ENCODE results near the gene NXPH2. TPM values are rescaled to one million over a fixed set of nuclear protein-coding genes. Genes with fewer than 3 reads are reported as not detected.

Gene NXPH2
- total and polyA plus RNA-seq, 2 donors (not counting 3 experiments of a cell fraction or from before 2014, with no cell fraction given) = not detected

- H3K4me3 ChIP-seq (replicated peaks in 1 of 3; ENCODE audit: insufficient read depth in 1 of 3, low read depth in 1 of 3, low read length in 3 of 3) = no peak overlapping the region
- H4K20me1 ChIP-seq (replicated peaks; ENCODE audit: control insufficient read depth, extremely low read depth, insufficient read depth, low read length) = no peaks in the 10 kb centered on the region
- ChIA-PET POLR2A (no interaction called here), CTCF (no interaction called here)
- no TSS peak for BruUV-seq (replicated peaks)
- H3K9me3 ChIP-seq (replicated peaks; ENCODE audit: control insufficient read depth, insufficient read depth, low read length) = no peaks in the 10 kb centered on the region
- no peaks in the 10 kb centered on the region for H3K79me2 ChIP-seq (ENCODE audit: control insufficient read depth, insufficient read depth, low read length)
- no peak overlapping the region for H3K27ac ChIP-seq (ENCODE audit: insufficient read depth, low read depth, low read length)
- H2AFZ ChIP-seq (ENCODE audit: low read depth, low read length) = no peak overlapping the region
- no peak for TF ChIP-seq JUN (IDR thresholded peaks at IDR 0.05; ENCODE audit: borderline replicate concordance, insufficient read depth, insufficient read length, low read depth)
- TF ChIP-seq POLR2A (IDR thresholded peaks at IDR 0.05; ENCODE audit: low read depth, low read length) = no peak
- no peak for TF ChIP-seq MAX (IDR thresholded peaks at IDR 0.05; ENCODE audit: insufficient read depth, insufficient read length)
- TF ChIP-seq POLR2AphosphoS5 (IDR thresholded peaks at IDR 0.05; ENCODE audit: insufficient read depth, low read depth, low read length) = no peak
- no peak for TF ChIP-seq MYC (IDR thresholded peaks at IDR 0.05; ENCODE audit: low read depth, low read length)
- no peak for TF ChIP-seq EZH2 (IDR thresholded peaks at IDR 0.05; ENCODE audit: borderline replicate concordance, low read depth, low read length, severe bottlenecking)
- no peak for TF ChIP-seq GATA2 (IDR thresholded peaks at IDR 0.05; ENCODE audit: insufficient read depth, insufficient read length, low read depth, low read length)
- no peak for TF ChIP-seq CTCF (IDR thresholded peaks at IDR 0.05; ENCODE audit: extremely low read depth in 1 of 2, insufficient read depth in 1 of 2, low read depth in 1 of 2, low read length in 2 of 2)
- no peak for TF ChIP-seq FOS (IDR thresholded peaks at IDR 0.05; ENCODE audit: borderline replicate concordance, insufficient read depth, low read length)
- H3K9ac ChIP-seq (replicated peaks; ENCODE audit: extremely low read depth, insufficient read depth, low read length) = no peak overlapping the region
- no peaks in the 10 kb centered on the region for H3K9me1 ChIP-seq (replicated peaks; ENCODE audit: control insufficient read depth, extremely low read depth, insufficient read depth, low read length)
- H3K36me3 ChIP-seq (ENCODE audit: control insufficient read depth in 2 of 2, extremely low read depth in 1 of 2, insufficient read depth in 2 of 2, low read length in 2 of 2) = no peaks in the 10 kb centered on the region
- H3K4me1 ChIP-seq (ENCODE audit: control insufficient read depth, extremely low read depth, insufficient read depth, low read length) = no peaks in the 10 kb centered on the region
- intact Hi-C loops (cut with micrococcal nuclease) (no loop called here), dilution Hi-C loops (cut with MboI; ENCODE audit: extremely low pct_ligation_motif_present, low sequenced_read_pairs) (no loop called here)
- FAIRE-seq (no peak), DNase-seq (ENCODE audit: low read depth, low spot score) (no peak)
- no peaks in the 10 kb centered on the region for H3K27me3 ChIP-seq (ENCODE audit: control insufficient read depth in 2 of 2, insufficient read depth in 2 of 2, low read length in 2 of 2)
- no peak overlapping the region for H3K4me2 ChIP-seq (ENCODE audit: insufficient read depth, low read length)
Observed at GRCh38 chr2:138691667-138692066, 88.5 kb downstream of the NXPH2 start.

Data from endothelial cell of umbilical vein (primary cell).